Measurements from ENCODE around the gene SPATA18.

- TF ChIP-seq EZH2 (IDR thresholded peaks at IDR 0.05; ENCODE audit: low read length) (no peak), CTCF (optimal IDR thresholded peaks at IDR 0.05 in 1 of 3, IDR thresholded peaks at IDR 0.05 in 1 of 3, conservative IDR thresholded peaks at IDR 0.05 in 1 of 3; ENCODE audit: extremely low read depth in 1 of 3, insufficient read depth in 2 of 3, low read length in 3 of 3) (no peak)
Measured at GRCh38 chr4:52095374-52095773, 44.3 kb downstream of the SPATA18 start.

All from keratinocyte (primary cell).